Measurements from ENCODE around the gene ABCC10. TPM values are rescaled to one million over a fixed set of nuclear protein-coding genes. Genes with fewer than 3 reads are reported as not detected.

The ABCC10 gene
- total RNA-seq, 1 experiment from 2014 or later, result 31.8 TPM

GRCh38 chr6:43468748-43469681 lies 41.7 kb downstream of the ABCC10 start:
- DNase-seq, result peak; percentile 31
- H3K4me2 ChIP-seq (ENCODE audit: insufficient read depth, insufficient read length, low read length), result no peak overlapping the region
- H2BK5ac ChIP-seq (ENCODE audit: insufficient read length, low read length), result no peak overlapping the region
- no peak overlapping the region for H2BK120ac ChIP-seq (ENCODE audit: low read depth, low read length, poor library complexity, severe bottlenecking)
- no peaks in the 10 kb centered on the region for H4K20me1 ChIP-seq (ENCODE audit: control insufficient read depth, insufficient read depth, insufficient read length)
- no peak overlapping the region for H3K27ac ChIP-seq (ENCODE audit: insufficient read length, low read depth, low read length)
- H3K79me2 ChIP-seq (ENCODE audit: insufficient read depth, low read length), result no peaks in the 10 kb centered on the region
- no peak overlapping the region for H3K18ac ChIP-seq (ENCODE audit: insufficient read length, low read depth, low read length)
- Mint-ChIP-seq H3K4me1 (peaks cover 12 to 16% of the 10 kb centered on the region in 2 experiments), H3K9me3 (no peaks in the 10 kb centered on the region), H3K27me3 (ENCODE audit: low read depth) (peaks cover 6% of the 10 kb centered on the region), H3K4me3 (no peak overlapping the region), H3K36me3 (ENCODE audit: insufficient read depth in 1 of 3, low read depth in 3 of 3) (no peaks in the 10 kb centered on the region), H3K27ac (peak overlapping the region in 2 of 3 experiments; percentile 81 to 95; a peak in 4 of 7 replicates)
- H3K9me3 ChIP-seq (ENCODE audit: control insufficient read depth, low read depth, low read length), result no peaks in the 10 kb centered on the region
- no CpG with 5 or more reads among the region's 13 CpGs for WGBS (ENCODE audit: extremely low coverage, insufficient read length, low lambda C conversion rate)
- no peaks in the 10 kb centered on the region for H3K79me1 ChIP-seq (ENCODE audit: insufficient read depth, low read depth, low read length, poor library complexity, severe bottlenecking)
- no peak overlapping the region for H2AFZ ChIP-seq (ENCODE audit: low read length)
- no peaks in the 10 kb centered on the region for H3K23me2 ChIP-seq (ENCODE audit: insufficient read length, low read depth, low read length, poor library complexity, severe bottlenecking)
- no peak overlapping the region for H3K4ac ChIP-seq (ENCODE audit: low read depth, low read length)
- H2BK20ac ChIP-seq (ENCODE audit: low read depth, low read length, poor library complexity, severe bottlenecking), result no peak overlapping the region
- no peak overlapping the region for H2AK5ac ChIP-seq (ENCODE audit: insufficient read length, low read length)
- no peak overlapping the region for H3K14ac ChIP-seq (ENCODE audit: insufficient read depth, low read length)
- no peak for TF ChIP-seq CTCF (conservative IDR thresholded peaks at IDR 0.05)
- H4K8ac ChIP-seq (replicated peaks; ENCODE audit: insufficient read length, low read depth, low read length), result no peak overlapping the region
- H4K91ac ChIP-seq (ENCODE audit: insufficient read length, low read depth, low read length), result no peak overlapping the region
- no peak overlapping the region for H3T11ph ChIP-seq (ENCODE audit: low read length)
- peaks cover 3% of the 10 kb centered on the region; the same call in 1 of the 2 replicates for H3K4me1 ChIP-seq (ENCODE audit: insufficient read depth, low read length)
- H3K9ac ChIP-seq (ENCODE audit: extremely low read depth, insufficient read length, low read length), result no peak overlapping the region
- no peak overlapping the region for H3K23ac ChIP-seq (ENCODE audit: insufficient read length, low read depth, low read length)
- H3K27me3 ChIP-seq (ENCODE audit: insufficient read depth, low read length), result no peaks in the 10 kb centered on the region
- H4K5ac ChIP-seq (ENCODE audit: insufficient read length, low read depth, low read length), result no peak overlapping the region
- H3K56ac ChIP-seq (ENCODE audit: insufficient read length, low read depth, low read length), result no peak overlapping the region
- H2BK15ac ChIP-seq (ENCODE audit: low read depth, low read length), result no peak overlapping the region
- H2BK12ac ChIP-seq (ENCODE audit: insufficient read length, low read depth, low read length), result no peak overlapping the region
